ENCODE results near the gene BMF. TPM values are rescaled to one million over a fixed set of nuclear protein-coding genes. Genes with fewer than 3 reads are reported as not detected.
"Not testable (repeated sequence)": the region's sequence is repeated elsewhere in the genome, so short reads cannot be mapped to it uniquely, and the experiment has no call there.

BMF gene
- polyA plus RNA-seq, 1 donor from 2014 or later = 5.8 TPM

DNA sequence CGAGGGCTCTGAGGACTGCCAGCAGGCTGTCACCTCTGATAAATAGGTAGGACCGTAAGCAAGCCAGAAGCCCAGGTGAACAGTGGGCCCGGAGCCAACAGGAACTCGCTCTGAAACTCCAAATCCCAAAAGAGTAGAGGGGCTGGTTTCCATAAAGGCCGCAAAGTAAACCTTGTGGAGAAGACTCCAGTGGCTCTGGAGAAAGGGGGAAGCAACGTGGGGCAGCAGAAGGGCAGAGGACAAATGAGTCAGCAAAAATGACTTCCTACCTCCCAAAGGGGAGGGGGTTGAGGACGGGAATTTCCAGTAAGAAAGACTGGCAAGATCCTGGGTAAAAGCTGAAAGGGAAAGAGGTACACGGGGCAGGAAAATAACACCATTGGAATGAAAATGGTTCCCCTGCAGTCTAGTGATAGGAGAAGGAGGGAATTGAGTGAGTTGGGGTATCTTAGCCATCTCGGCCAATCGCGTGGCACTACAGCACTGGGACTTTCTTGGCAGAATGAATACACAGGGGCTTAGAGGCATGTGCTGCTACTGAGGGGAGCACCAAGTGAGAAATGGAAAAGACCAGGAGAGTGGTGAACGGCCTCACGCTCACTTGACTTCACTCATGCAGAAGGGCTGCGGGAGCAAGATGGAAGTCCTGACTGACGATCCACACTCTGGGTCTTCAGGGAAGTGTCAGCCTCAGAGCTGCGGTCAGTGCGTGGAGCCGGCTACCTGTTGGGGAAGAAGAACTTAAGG, 33.2 kb downstream of the BMF start:
- H3K36me3 ChIP-seq (ENCODE audit: insufficient read depth, low read length) = no peaks in the 10 kb centered on the region
- no peak overlapping the region for H3K9ac ChIP-seq (ENCODE audit: low read length)
- H3K9me2 ChIP-seq (ENCODE audit: insufficient read depth, low read length) = no peaks in the 10 kb centered on the region
- no peak overlapping the region for H3K27ac ChIP-seq (ENCODE audit: low read length)
- H4K20me1 ChIP-seq (ENCODE audit: insufficient read depth) = no peaks in the 10 kb centered on the region
- no peaks in the 10 kb centered on the region for H3K79me2 ChIP-seq (replicated peaks; ENCODE audit: insufficient read depth, low read length)
- no peak overlapping the region for H2AFZ ChIP-seq (ENCODE audit: low read depth, low read length)
- H3K9me3 ChIP-seq (ENCODE audit: low read length) = no peaks in the 10 kb centered on the region
- H3K4me3 ChIP-seq (ENCODE audit: low read length) = no peak overlapping the region
- H3K27me3 ChIP-seq (ENCODE audit: insufficient read depth, low read depth, low read length) = no peaks in the 10 kb centered on the region
- TF ChIP-seq EZH2 (IDR thresholded peaks at IDR 0.05; ENCODE audit: borderline replicate concordance, insufficient read depth, low read length, poor library complexity, severe bottlenecking) (no peak), TAF1 (IDR thresholded peaks at IDR 0.05; ENCODE audit: low read depth) (no peak), SMC3 (conservative IDR thresholded peaks at IDR 0.05; ENCODE audit: poor library complexity) (no peak), POLR2AphosphoS5 (IDR thresholded peaks at IDR 0.05) (no peak), MXI1 (conservative IDR thresholded peaks at IDR 0.05; ENCODE audit: poor library complexity, severe bottlenecking) (no peak), EP300 (conservative IDR thresholded peaks at IDR 0.05; ENCODE audit: poor library complexity, severe bottlenecking) (no peak), RAD21 (conservative IDR thresholded peaks at IDR 0.05) (no peak)
- TF ChIP-seq, protein P1, sequence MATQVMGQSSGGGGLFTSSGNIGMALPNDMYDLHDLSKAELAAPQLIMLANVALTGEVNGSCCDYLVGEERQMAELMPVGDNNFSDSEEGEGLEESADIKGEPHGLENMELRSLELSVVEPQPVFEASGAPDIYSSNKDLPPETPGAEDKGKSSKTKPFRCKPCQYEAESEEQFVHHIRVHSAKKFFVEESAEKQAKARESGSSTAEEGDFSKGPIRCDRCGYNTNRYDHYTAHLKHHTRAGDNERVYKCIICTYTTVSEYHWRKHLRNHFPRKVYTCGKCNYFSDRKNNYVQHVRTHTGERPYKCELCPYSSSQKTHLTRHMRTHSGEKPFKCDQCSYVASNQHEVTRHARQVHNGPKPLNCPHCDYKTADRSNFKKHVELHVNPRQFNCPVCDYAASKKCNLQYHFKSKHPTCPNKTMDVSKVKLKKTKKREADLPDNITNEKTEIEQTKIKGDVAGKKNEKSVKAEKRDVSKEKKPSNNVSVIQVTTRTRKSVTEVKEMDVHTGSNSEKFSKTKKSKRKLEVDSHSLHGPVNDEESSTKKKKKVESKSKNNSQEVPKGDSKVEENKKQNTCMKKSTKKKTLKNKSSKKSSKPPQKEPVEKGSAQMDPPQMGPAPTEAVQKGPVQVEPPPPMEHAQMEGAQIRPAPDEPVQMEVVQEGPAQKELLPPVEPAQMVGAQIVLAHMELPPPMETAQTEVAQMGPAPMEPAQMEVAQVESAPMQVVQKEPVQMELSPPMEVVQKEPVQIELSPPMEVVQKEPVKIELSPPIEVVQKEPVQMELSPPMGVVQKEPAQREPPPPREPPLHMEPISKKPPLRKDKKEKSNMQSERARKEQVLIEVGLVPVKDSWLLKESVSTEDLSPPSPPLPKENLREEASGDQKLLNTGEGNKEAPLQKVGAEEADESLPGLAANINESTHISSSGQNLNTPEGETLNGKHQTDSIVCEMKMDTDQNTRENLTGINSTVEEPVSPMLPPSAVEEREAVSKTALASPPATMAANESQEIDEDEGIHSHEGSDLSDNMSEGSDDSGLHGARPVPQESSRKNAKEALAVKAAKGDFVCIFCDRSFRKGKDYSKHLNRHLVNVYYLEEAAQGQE (IDR thresholded peaks at IDR 0.05; ENCODE audit: borderline replicate concordance) = no peak
- TF ChIP-seq, protein P2, sequence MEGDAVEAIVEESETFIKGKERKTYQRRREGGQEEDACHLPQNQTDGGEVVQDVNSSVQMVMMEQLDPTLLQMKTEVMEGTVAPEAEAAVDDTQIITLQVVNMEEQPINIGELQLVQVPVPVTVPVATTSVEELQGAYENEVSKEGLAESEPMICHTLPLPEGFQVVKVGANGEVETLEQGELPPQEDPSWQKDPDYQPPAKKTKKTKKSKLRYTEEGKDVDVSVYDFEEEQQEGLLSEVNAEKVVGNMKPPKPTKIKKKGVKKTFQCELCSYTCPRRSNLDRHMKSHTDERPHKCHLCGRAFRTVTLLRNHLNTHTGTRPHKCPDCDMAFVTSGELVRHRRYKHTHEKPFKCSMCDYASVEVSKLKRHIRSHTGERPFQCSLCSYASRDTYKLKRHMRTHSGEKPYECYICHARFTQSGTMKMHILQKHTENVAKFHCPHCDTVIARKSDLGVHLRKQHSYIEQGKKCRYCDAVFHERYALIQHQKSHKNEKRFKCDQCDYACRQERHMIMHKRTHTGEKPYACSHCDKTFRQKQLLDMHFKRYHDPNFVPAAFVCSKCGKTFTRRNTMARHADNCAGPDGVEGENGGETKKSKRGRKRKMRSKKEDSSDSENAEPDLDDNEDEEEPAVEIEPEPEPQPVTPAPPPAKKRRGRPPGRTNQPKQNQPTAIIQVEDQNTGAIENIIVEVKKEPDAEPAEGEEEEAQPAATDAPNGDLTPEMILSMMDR (IDR thresholded peaks at IDR 0.05; ENCODE audit: poor library complexity, severe bottlenecking) = no peak
- no peak overlapping the region for H3K4me2 ChIP-seq (ENCODE audit: low read length)
- H3F3A ChIP-seq (ENCODE audit: insufficient read depth, low read length, poor library complexity, severe bottlenecking) = no peaks in the 10 kb centered on the region

DNA sequence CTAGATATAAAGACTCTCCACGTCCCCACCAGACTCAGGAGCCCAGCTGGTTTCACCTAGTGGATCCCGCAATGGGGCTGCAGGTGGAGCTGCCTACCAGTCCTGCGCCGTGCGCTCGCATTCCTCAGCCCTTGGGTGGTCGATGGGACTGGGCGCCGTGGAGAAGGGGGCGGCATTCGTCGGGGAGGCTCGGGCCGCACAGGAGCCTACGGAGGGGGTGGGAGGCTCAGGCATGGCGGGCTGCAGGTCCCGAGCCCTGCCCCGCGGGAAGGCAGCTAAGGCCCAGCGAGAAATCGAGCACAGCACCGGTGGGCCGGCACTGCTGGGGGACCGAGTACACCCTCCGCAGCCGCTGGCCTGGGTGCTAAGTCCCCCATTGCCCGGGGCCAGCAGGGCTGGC, 34.0 kb downstream of the BMF start:
- H3K4me3 ChIP-seq (ENCODE audit: low read length); H2AFZ ChIP-seq (ENCODE audit: low read depth, low read length); H3K4me2 ChIP-seq (ENCODE audit: low read length): not testable (repeated sequence)

DNA sequence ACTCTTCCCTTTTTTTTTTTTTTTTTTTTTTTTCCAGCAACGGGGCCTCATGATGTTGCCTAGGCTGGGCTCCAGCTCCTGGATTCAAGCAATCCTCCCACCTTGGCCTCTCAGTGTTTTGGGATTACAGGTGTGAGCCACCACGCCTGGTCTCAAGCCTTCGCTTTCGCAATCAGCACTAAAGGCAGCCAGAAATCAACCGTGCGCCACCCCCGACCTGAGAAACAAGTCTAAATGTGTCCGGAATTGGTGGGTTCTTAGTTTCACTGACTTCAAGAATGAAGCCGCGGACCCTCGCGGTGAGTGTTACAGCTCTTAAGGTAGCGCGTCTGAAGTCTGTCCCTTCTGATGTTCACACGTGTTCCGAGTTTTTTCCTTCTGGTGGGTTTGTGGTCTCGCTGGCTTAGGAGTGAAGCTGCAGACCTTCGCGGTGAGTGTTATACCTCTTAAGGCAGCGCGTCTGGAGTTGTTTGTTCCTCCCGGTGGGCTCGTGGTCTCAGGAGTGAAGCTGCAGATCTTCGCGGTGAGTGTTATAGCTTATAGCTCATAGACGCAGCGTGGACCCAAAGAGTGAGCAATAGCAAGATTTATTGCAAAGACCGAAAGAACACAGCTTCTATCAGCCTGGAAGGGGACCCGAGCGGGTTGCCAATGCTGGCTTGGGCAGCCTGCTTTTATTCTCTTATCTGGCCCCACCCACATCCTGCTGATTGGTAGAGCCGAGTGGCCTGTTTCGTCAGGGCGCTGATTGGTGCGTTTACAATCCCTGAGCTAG, 34.8 kb downstream of the BMF start:
- not testable (repeated sequence) for H3K4me2 ChIP-seq (ENCODE audit: low read length); H3K79me2 ChIP-seq (replicated peaks; ENCODE audit: insufficient read depth, low read length); H3K27ac ChIP-seq (ENCODE audit: low read length); H4K20me1 ChIP-seq (ENCODE audit: insufficient read depth); H3K9ac ChIP-seq (ENCODE audit: low read length); H3K9me3 ChIP-seq (ENCODE audit: low read length); H3K4me3 ChIP-seq (ENCODE audit: low read length); H3K9me2 ChIP-seq (ENCODE audit: insufficient read depth, low read length); H2AFZ ChIP-seq (ENCODE audit: low read depth, low read length); H3K36me3 ChIP-seq (ENCODE audit: insufficient read depth, low read length); H3F3A ChIP-seq (ENCODE audit: insufficient read depth, low read length, poor library complexity, severe bottlenecking); H3K27me3 ChIP-seq (ENCODE audit: insufficient read depth, low read depth, low read length)

More for the DNA sequence above, 34.0 kb downstream of the BMF start:
- H3K9me2 ChIP-seq (ENCODE audit: insufficient read depth, low read length); H3K79me2 ChIP-seq (replicated peaks; ENCODE audit: insufficient read depth, low read length); H3K9me3 ChIP-seq (ENCODE audit: low read length); H3K27ac ChIP-seq (ENCODE audit: low read length); H4K20me1 ChIP-seq (ENCODE audit: insufficient read depth); H3K9ac ChIP-seq (ENCODE audit: low read length); H3F3A ChIP-seq (ENCODE audit: insufficient read depth, low read length, poor library complexity, severe bottlenecking); H3K27me3 ChIP-seq (ENCODE audit: insufficient read depth, low read depth, low read length); H3K36me3 ChIP-seq (ENCODE audit: insufficient read depth, low read length): not testable (repeated sequence)
